Measurements from ENCODE around the gene CBX4. TPM values are rescaled to one million over a fixed set of nuclear protein-coding genes. Genes with fewer than 3 reads are reported as not detected.

CBX4 gene
- total and polyA plus RNA-seq, 2 of the 13 experiments (the other 11 are each of a cell fraction or from before 2014, with no cell fraction given) = 25.8 to 50.8 TPM

DNA sequence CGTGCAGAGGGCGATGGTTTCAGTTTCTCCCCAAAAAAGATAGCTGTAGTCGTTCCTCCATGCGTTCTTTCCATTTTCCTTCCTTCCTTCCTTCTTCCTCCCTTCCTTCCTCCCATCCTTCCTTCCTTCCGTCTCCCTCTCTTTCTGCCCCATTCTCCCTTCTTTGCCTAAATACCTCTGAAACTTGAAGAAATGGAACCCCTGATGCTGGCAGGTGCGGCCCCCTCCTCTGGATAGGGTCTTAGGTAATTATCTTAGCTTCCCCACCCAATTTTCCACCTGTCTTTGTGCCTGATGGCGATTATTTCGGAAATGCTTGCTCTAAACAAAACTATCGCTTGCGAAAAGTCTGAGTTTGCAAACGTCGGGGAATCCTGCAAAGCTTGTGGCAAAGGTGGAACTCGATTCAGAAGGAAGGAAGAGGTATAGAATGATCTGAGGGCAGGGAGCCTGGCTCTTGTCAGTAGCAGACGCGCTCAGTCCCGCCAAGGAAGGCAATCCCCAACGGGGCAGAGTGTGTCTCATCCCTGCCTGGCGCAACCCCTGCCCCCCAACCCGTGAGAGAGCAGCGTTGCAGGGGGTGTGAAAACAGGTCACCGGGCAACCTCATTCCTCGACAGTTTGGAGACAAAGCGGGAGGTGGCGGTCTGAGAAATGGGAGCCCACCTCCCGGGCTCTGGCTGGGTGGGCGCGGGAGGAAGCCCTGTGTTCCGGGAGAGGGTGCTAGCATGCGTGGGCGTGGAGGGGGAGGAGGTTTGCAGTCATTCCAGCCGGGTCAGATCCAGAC is 39.5 kb downstream of the CBX4 start:
- ChIA-PET POLR2A (interaction anchor here (1.0 to 4.7 kb wide), 5 partner anchors 8 to 192 kb away, joined by 3 to 98 read pairs (median 8); partner anchors contain the start of gene CBX4), CTCF (ENCODE audit: low intra/inter-chr PET ratio, low total read pairs) (no interaction called here)
- intact Hi-C loops (cut with micrococcal nuclease; ENCODE audit: unreplicated experiment) = loop anchor here (5.0 kb wide), 2 partner anchors 38 to 57 kb away; partner anchors contain the start of gene CBX4
- no peak for TF ChIP-seq ZNF747 (CRISPR knock-in tag; IDR thresholded peaks at IDR 0.05; ENCODE audit: borderline replicate concordance)
- TF ChIP-seq NFRKB (IDR thresholded peaks at IDR 0.05) = no peak
- TF ChIP-seq, protein P1, sequence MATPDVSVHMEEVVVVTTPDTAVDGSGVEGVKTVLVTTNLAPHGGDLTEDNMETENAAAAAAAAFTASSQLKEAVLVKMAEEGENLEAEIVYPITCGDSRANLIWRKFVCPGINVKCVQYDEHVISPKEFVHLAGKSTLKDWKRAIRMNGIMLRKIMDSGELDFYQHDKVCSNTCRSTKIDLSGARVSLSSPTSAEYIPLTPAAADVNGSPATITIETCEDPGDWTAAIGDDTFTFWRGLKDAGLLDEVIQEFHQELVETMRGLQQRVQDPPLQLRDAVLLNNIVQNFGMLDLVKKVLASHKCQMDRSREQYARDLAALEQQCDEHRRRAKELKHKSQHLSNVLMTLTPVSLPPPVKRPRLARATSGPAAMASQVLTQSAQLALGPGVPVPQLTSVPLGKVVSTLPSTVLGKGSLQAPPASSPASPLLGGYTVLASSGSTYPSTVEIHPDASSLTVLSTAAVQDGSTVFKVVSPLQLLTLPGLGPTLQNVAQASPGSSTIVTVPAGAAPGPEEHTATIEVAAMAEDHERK (CRISPR knock-in tag; IDR thresholded peaks at IDR 0.05; ENCODE audit: low read depth) = no peak
- TF ChIP-seq GATAD2A (CRISPR knock-in tag; IDR thresholded peaks at IDR 0.05) = 0 out of 2 replicates have a peak, but pooled peaks have one; percentile 11
- TF ChIP-seq YEATS2 (CRISPR knock-in tag; IDR thresholded peaks at IDR 0.05; ENCODE audit: borderline replicate concordance) = no peak
- no peak for TF ChIP-seq U2AF2 (IDR thresholded peaks at IDR 0.05; ENCODE audit: low read depth, low read length)
- TF ChIP-seq HOXA3 (CRISPR knock-in tag; IDR thresholded peaks at IDR 0.05) = no peak
- TF ChIP-seq EZH2 (conservative IDR thresholded peaks at IDR 0.05; ENCODE audit: low read depth, low read length) = peak; percentile 97
- TF ChIP-seq, protein P2, sequence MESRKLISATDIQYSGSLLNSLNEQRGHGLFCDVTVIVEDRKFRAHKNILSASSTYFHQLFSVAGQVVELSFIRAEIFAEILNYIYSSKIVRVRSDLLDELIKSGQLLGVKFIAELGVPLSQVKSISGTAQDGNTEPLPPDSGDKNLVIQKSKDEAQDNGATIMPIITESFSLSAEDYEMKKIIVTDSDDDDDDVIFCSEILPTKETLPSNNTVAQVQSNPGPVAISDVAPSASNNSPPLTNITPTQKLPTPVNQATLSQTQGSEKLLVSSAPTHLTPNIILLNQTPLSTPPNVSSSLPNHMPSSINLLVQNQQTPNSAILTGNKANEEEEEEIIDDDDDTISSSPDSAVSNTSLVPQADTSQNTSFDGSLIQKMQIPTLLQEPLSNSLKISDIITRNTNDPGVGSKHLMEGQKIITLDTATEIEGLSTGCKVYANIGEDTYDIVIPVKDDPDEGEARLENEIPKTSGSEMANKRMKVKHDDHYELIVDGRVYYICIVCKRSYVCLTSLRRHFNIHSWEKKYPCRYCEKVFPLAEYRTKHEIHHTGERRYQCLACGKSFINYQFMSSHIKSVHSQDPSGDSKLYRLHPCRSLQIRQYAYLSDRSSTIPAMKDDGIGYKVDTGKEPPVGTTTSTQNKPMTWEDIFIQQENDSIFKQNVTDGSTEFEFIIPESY (CRISPR knock-in tag; IDR thresholded peaks at IDR 0.05) = peak; percentile 13; the same call in 1 of the 2 replicates
- peak; percentile 80; the same call in 1 of the 2 replicates for TF ChIP-seq CBX2 (IDR thresholded peaks at IDR 0.05; ENCODE audit: low read depth, low read length)
- TF ChIP-seq CBX2 (CRISPR knock-in tag; IDR thresholded peaks at IDR 0.05; ENCODE audit: low read depth) = peak; percentile 2; the same call in 1 of the 2 replicates
- TF ChIP-seq, protein P3, sequence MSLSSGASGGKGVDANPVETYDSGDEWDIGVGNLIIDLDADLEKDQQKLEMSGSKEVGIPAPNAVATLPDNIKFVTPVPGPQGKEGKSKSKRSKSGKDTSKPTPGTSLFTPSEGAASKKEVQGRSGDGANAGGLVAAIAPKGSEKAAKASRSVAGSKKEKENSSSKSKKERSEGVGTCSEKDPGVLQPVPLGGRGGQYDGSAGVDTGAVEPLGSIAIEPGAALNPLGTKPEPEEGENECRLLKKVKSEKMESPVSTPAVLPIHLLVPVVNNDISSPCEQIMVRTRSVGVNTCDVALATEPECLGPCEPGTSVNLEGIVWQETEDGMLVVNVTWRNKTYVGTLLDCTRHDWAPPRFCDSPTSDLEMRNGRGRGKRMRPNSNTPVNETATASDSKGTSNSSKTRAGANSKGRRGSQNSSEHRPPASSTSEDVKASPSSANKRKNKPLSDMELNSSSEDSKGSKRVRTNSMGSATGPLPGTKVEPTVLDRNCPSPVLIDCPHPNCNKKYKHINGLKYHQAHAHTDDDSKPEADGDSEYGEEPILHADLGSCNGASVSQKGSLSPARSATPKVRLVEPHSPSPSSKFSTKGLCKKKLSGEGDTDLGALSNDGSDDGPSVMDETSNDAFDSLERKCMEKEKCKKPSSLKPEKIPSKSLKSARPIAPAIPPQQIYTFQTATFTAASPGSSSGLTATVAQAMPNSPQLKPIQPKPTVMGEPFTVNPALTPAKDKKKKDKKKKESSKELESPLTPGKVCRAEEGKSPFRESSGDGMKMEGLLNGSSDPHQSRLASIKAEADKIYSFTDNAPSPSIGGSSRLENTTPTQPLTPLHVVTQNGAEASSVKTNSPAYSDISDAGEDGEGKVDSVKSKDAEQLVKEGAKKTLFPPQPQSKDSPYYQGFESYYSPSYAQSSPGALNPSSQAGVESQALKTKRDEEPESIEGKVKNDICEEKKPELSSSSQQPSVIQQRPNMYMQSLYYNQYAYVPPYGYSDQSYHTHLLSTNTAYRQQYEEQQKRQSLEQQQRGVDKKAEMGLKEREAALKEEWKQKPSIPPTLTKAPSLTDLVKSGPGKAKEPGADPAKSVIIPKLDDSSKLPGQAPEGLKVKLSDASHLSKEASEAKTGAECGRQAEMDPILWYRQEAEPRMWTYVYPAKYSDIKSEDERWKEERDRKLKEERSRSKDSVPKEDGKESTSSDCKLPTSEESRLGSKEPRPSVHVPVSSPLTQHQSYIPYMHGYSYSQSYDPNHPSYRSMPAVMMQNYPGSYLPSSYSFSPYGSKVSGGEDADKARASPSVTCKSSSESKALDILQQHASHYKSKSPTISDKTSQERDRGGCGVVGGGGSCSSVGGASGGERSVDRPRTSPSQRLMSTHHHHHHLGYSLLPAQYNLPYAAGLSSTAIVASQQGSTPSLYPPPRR (CRISPR knock-in tag; IDR thresholded peaks at IDR 0.05; ENCODE audit: borderline replicate concordance) = no peak
- no peak for TF ChIP-seq RBM39 (IDR thresholded peaks at IDR 0.05; ENCODE audit: low read depth, low read length, poor library complexity, severe bottlenecking)

More for the DNA sequence above, 39.5 kb downstream of the CBX4 start:
- H3K9ac ChIP-seq (ENCODE audit: insufficient read depth, low read depth, low read length) = no peak overlapping the region
- DNase-seq (ENCODE audit: low spot score) = no peak
- in situ Hi-C loops (cut with HindIII; ENCODE audit: extremely low pct_ligation_motif_present, low pct_unique_long_range_greater_than_20kb) = no loop called here
- H2AFZ ChIP-seq (ENCODE audit: low read length) = no peak overlapping the region
- H3K36me3 ChIP-seq (replicated peaks in 1 of 2; ENCODE audit: control insufficient read depth in 1 of 2, insufficient read depth in 2 of 2, low read length in 2 of 2) = peaks cover 1 to 5% of the 10 kb centered on the region in 2 experiments; a peak in 3 of 5 replicates
- BruUV-seq (replicated peaks) = no TSS peak
- ATAC-seq = no peak
- no peak overlapping the region for H3K27ac ChIP-seq (ENCODE audit: extremely low read length, insufficient read depth, low read length)
- no peak for FAIRE-seq
- no peaks in the 10 kb centered on the region for H3K9me3 ChIP-seq (ENCODE audit: low read length)
- peaks cover 46 to 70% of the 10 kb centered on the region in 2 experiments for H3K27me3 ChIP-seq (ENCODE audit: control insufficient read depth in 1 of 2, insufficient read depth in 2 of 2, low read length in 2 of 2)
- H3K4me1 ChIP-seq (ENCODE audit: insufficient read depth, low read length) = peaks cover 71% of the 10 kb centered on the region
- WGBS (ENCODE audit: low lambda C conversion rate) = 24% methylated on average over 24 of the region's 31 CpGs
- H3K4me3 ChIP-seq (replicated peaks in 1 of 3; ENCODE audit: insufficient read depth in 1 of 3, low read depth in 2 of 3, low read length in 3 of 3) = peak overlapping the region in 1 of 3 experiments; percentile 73; a peak in 1 of 6 replicates
- no peaks in the 10 kb centered on the region for H4K20me1 ChIP-seq (ENCODE audit: insufficient read depth, low read length)
- H3K4me2 ChIP-seq (ENCODE audit: low read depth, low read length) = peak overlapping the region; percentile 92
- H3K79me2 ChIP-seq (ENCODE audit: insufficient read depth, low read length) = peaks cover 10% of the 10 kb centered on the region
